DOHH2 (cell line): ENCODE data around the gene LRATD1.

ENCODE experiments used
- H3F3A ChIP-seq: fragments of 200-600 bp; sonication (generic), shearing (Covaris generic); 2 replicates; pipeline ENCODE4 v1.6.0; 2016; ENCODE audit warnings: antibody characterized with exemption, mild to moderate bottlenecking; ENCODE audit not compliant: control insufficient read depth, insufficient read depth
- H3K27ac ChIP-seq: fragments of 200-600 bp; sonication (generic); 2 replicates; pipeline ENCODE4 v1.5.1; 2014; ENCODE audit warnings: low read depth, mild to moderate bottlenecking, low read length, moderate library complexity
- H3K27me3 ChIP-seq: fragments of 200-600 bp; sonication (generic); 2 replicates; pipeline ENCODE4 v1.6.1; 2014; ENCODE audit warnings: mild to moderate bottlenecking, low read length, mixed read lengths; ENCODE audit not compliant: control insufficient read depth
- H3K36me3 ChIP-seq: fragments of 200-600 bp; sonication (generic); 2 replicates; pipeline ENCODE4 v1.6.1; 2014; ENCODE audit warnings: mild to moderate bottlenecking, low read length, moderate library complexity, mixed read lengths; ENCODE audit not compliant: control insufficient read depth
- H3K4me1 ChIP-seq: fragments of 200-600 bp; sonication (generic); 2 replicates; pipeline ENCODE4 v1.6.1; 2014; ENCODE audit warnings: mild to moderate bottlenecking, low read length, mixed read lengths; ENCODE audit not compliant: control insufficient read depth
- H3K4me2 ChIP-seq: fragments of 200-600 bp; sonication (generic); 2 replicates; pipeline ENCODE4 v1.6.0; 2014; ENCODE audit warnings: mild to moderate bottlenecking, low read length, moderate library complexity
- H3K4me3 ChIP-seq: fragments of 200-600 bp; sonication (generic); 2 replicates; pipeline ENCODE4 v1.5.1; 2014; ENCODE audit warnings: mild to moderate bottlenecking, low read length, mixed read lengths
- H3K79me2 ChIP-seq: fragments of 200-600 bp; sonication (generic); 2 replicates; pipeline ENCODE4 v1.6.1; 2014; ENCODE audit warnings: mild to moderate bottlenecking, low read length, mixed read lengths; ENCODE audit not compliant: control insufficient read depth
- H3K9me2 ChIP-seq: fragments of 200-600 bp; sonication (generic); replicated peaks from 2 replicates; pipeline ENCODE4 v1.6.1; 2014; ENCODE audit warnings: mild to moderate bottlenecking, low read length, mixed read lengths; ENCODE audit not compliant: control insufficient read depth
- H3K9me3 ChIP-seq: fragments of 200-600 bp; sonication (generic); 2 replicates; pipeline ENCODE4 v1.6.1; 2014; ENCODE audit warnings: antibody characterized with exemption, low read length, mixed read lengths; ENCODE audit not compliant: control insufficient read depth, insufficient read depth
- H4K20me1 ChIP-seq: fragments of 200-600 bp; sonication (generic); 2 replicates; pipeline ENCODE4 v1.6.0; 2014; ENCODE audit warnings: low read depth, mild to moderate bottlenecking, antibody characterized with exemption, low read length, moderate library complexity; ENCODE audit not compliant: control insufficient read depth, insufficient read depth
- CTCF ChIP-seq: fragments of 200-600 bp; sonication (generic); IDR thresholded peaks from one replicate; pipeline ENCODE4 v1.5.1; 2014; ENCODE audit warnings: antibody characterized with exemption, mild to moderate bottlenecking, low read depth, low read length; ENCODE audit not compliant: poor library complexity, severe bottlenecking
- EZH2phosphoT487 ChIP-seq: fragments of 200-600 bp; sonication (generic); IDR thresholded peaks from 2 replicates; pipeline ENCODE4 v1.6.1; 2017; ENCODE audit warnings: borderline replicate concordance, mild to moderate bottlenecking, antibody characterized with exemption, low read length, moderate library complexity, mixed read lengths

The LRATD1 gene

GRCh38 chr2:14635391-14635871 lies 2.9 kb downstream of the LRATD1 start:
- Histone ChIP-seq H3K79me2 (no peaks in the 10 kb centered on the region), H3K36me3 (no peaks in the 10 kb centered on the region), H3K27ac (no peak overlapping the region), H3K9me3 (peaks cover 22% of the 10 kb centered on the region; the same call in 1 of the 2 replicates), H3F3A (no peaks in the 10 kb centered on the region), H3K4me1 (no peaks in the 10 kb centered on the region), H3K4me3 (no peak overlapping the region), H3K4me2 (no peak overlapping the region), H4K20me1 (no peaks in the 10 kb centered on the region), H3K27me3 (no peaks in the 10 kb centered on the region), H3K9me2 (no peaks in the 10 kb centered on the region)
- TF ChIP-seq CTCF = no peak
- TF ChIP-seq EZH2phosphoT487 = no peak

- TF ChIP-seq EZH2phosphoT487 (no peak), CTCF (no peak)
- no peaks in the 10 kb centered on the region for H4K20me1 ChIP-seq
- no peaks in the 10 kb centered on the region for H3K27me3 ChIP-seq
- H3K9me2 ChIP-seq = no peaks in the 10 kb centered on the region
- H3K9me3 ChIP-seq = peaks cover 16% of the 10 kb centered on the region; the same call in 1 of the 2 replicates
- H3K79me2 ChIP-seq = no peaks in the 10 kb centered on the region
- no peak overlapping the region for H3K4me3 ChIP-seq
- H3K36me3 ChIP-seq = no peaks in the 10 kb centered on the region
- H3K4me1 ChIP-seq = no peaks in the 10 kb centered on the region
- no peaks in the 10 kb centered on the region for H3F3A ChIP-seq
- no peak overlapping the region for H3K27ac ChIP-seq
- H3K4me2 ChIP-seq = no peak overlapping the region
Measured at GRCh38 chr2:14638488-14638887, 6.0 kb downstream of the LRATD1 start.

- H3K79me2 ChIP-seq = no peaks in the 10 kb centered on the region
- H3K9me3 ChIP-seq = no peaks in the 10 kb centered on the region
- no peaks in the 10 kb centered on the region for H3K9me2 ChIP-seq
- H3K4me1 ChIP-seq = no peaks in the 10 kb centered on the region
- no peaks in the 10 kb centered on the region for H3F3A ChIP-seq
- H3K36me3 ChIP-seq = no peaks in the 10 kb centered on the region
- H3K4me2 ChIP-seq = no peak overlapping the region
- H4K20me1 ChIP-seq = no peaks in the 10 kb centered on the region
- H3K27me3 ChIP-seq = no peaks in the 10 kb centered on the region
- TF ChIP-seq CTCF = no peak
- TF ChIP-seq EZH2phosphoT487 = no peak
- H3K27ac ChIP-seq = no peak overlapping the region
- H3K4me3 ChIP-seq = no peak overlapping the region
Measured at GRCh38 chr2:14641116-14641515, 8.6 kb downstream of the LRATD1 start.

- Histone ChIP-seq H3K9me2 (no peaks in the 10 kb centered on the region), H3K79me2 (no peaks in the 10 kb centered on the region), H3K4me2 (no peak overlapping the region), H4K20me1 (no peaks in the 10 kb centered on the region), H3K27ac (no peak overlapping the region), H3K4me1 (no peaks in the 10 kb centered on the region), H3F3A (no peaks in the 10 kb centered on the region), H3K9me3 (no peaks in the 10 kb centered on the region), H3K4me3 (no peak overlapping the region), H3K27me3 (no peaks in the 10 kb centered on the region), H3K36me3 (no peaks in the 10 kb centered on the region)
- peak; percentile 50 for TF ChIP-seq CTCF
- no peak for TF ChIP-seq EZH2phosphoT487
Measured at GRCh38 chr2:14642499-14642898, 10.0 kb downstream of the LRATD1 start.
